Natural killer cell (primary cell): Measurements from ENCODE around the gene MRPS9. TPM values are rescaled to one million over a fixed set of nuclear protein-coding genes. Genes with fewer than 3 reads are reported as not detected.

Experiments
- ATAC-seq, 3 donors: fragments of 150-1000 bp in 2 of 3; fragments of 200-7000 bp in 1 of 3; cut with Tn5 transposase; 1 replicate in 1 of 3; 2 replicates in 2 of 3; pipeline ENCODE4 v1.10.0; 2021; ENCODE audit warnings: mild to moderate bottlenecking in 2 of 3, moderate library complexity in 2 of 3
- DNase-seq, 2 donors: peaks; one replicate each; pipeline versions ENCODE4 v3.0.0 to v3.0.0-alpha.2; 2013 to 2021; ENCODE audit warnings: mixed read lengths in 1 of 2
- H3K27ac ChIP-seq: one replicate; pipeline ENCODE4 v1.5.1; 2013; ENCODE audit warnings: mild to moderate bottlenecking, low read length
- H3K27me3 ChIP-seq: one replicate; pipeline ENCODE4 v1.6.1; 2013; ENCODE audit warnings: low read length; ENCODE audit not compliant: control insufficient read depth, insufficient read depth
- H3K36me3 ChIP-seq: one replicate; pipeline ENCODE4 v1.6.1; 2013; ENCODE audit warnings: low read length; ENCODE audit not compliant: control insufficient read depth, insufficient read depth
- H3K4me1 ChIP-seq: one replicate; pipeline ENCODE4 v1.6.1; 2013; ENCODE audit warnings: low read length; ENCODE audit not compliant: control insufficient read depth, insufficient read depth
- H3K4me3 ChIP-seq: one replicate; pipeline ENCODE4 v1.5.1; 2013; ENCODE audit warnings: low read length
- H3K9me3 ChIP-seq: one replicate; pipeline ENCODE4 v1.6.1; 2013; ENCODE audit warnings: low read length; ENCODE audit not compliant: control insufficient read depth, insufficient read depth
- H3K27ac Mint-ChIP-seq, 2 donors: one replicate each; pipeline ENCODE4 v1.8.0; 2022; ENCODE audit warnings: mild to moderate bottlenecking in 2 of 2, mixed read lengths in 2 of 2, moderate library complexity in 1 of 2
- H3K27me3 Mint-ChIP-seq, 2 donors: one replicate each; pipeline ENCODE4 v1.8.0; 2022; ENCODE audit warnings: low read depth in 2 of 2, mixed read lengths in 2 of 2
- H3K36me3 Mint-ChIP-seq: one replicate; pipeline ENCODE4 v1.8.0; 2022; ENCODE audit warnings: mixed read lengths
- H3K4me1 Mint-ChIP-seq, 2 donors: one replicate each; pipeline ENCODE4 v1.8.0; 2022; ENCODE audit warnings: mixed read lengths in 2 of 2
- H3K4me3 Mint-ChIP-seq: one replicate; pipeline ENCODE4 v1.8.0; 2022; ENCODE audit warnings: mild to moderate bottlenecking, moderate library complexity, mixed read lengths
- H3K9me3 Mint-ChIP-seq, 2 donors: one replicate each; pipeline ENCODE4 v1.8.0; 2022; ENCODE audit warnings: mixed read lengths in 2 of 2
- WGBS: methylation state at CpG from one replicate; pipeline ENCODE4 v1.1.7; 2013; ENCODE audit warnings: missing lambda C conversion rate; ENCODE audit not compliant: insufficient coverage; 5-methylcytosine and 5-hydroxymethylcytosine counted together
- intact Hi-C: fragments of 100-400 bp; cut with micrococcal nuclease; formaldehyde crosslinking; loops from one replicate; pipeline ENCODE4 v1.14.2; 2022
- total RNA-seq, 4 donors: library from RNA; stranded (reverse); fragments of 120-200 nt in 1 of 4; gene quantifications; one replicate each; pipeline versions ENCODE4 v1.2.3 to v1.2.4, GENCODE V29; 2013 to 2022
- TF ChIP-seq, protein P1 (sequence below): fragments of 200-600 bp; IDR thresholded peaks from one replicate; pipeline ENCODE4 v1.8.0; 2022; ENCODE audit warnings: antibody characterized with exemption

MRPS9 gene
- total RNA-seq, 3 donors from 2014 or later (not counting 1 experiment from before 2014, with no cell fraction given), result 17.5 to 25.0 (median 19.2) TPM

DNA sequence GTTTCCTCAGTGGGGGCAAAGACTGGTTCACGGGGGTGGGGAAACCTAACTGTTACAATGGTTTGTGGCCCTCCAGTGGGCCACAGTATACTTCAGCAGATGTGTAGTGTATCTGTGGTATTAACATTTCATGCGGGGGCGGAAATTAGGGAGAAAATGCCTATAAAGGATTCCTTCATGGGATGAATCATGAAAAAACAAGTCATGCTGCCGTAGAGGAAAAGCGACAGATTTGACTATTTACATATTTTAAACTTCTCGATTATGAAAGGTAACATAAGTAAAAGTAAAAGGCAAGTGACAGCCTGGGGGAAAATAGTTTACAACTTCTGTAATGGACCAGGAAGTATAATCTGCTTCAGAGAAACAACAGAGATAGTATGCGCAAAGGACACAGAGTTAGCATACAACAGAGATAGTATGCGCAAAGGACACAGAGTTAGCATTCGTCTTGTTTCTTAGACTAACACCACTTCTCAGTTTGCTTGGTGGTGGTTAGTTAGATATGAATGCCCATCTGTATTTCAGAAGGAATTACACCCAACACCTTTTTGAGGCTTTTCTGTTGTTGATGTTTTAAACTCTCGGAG lies 41.1 kb downstream of the MRPS9 start:
- H3K36me3 Mint-ChIP-seq, result no peaks in the 10 kb centered on the region
- H3K4me1 Mint-ChIP-seq, result peaks cover 17 to 25% of the 10 kb centered on the region in 2 donors
- Histone ChIP-seq H3K4me3 (no peak overlapping the region), H3K27ac (no peak overlapping the region), H3K9me3 (no peaks in the 10 kb centered on the region), H3K4me1 (peaks cover 10% of the 10 kb centered on the region), H3K36me3 (peaks cover 5% of the 10 kb centered on the region), H3K27me3 (no peaks in the 10 kb centered on the region)
- TF ChIP-seq, protein P1, sequence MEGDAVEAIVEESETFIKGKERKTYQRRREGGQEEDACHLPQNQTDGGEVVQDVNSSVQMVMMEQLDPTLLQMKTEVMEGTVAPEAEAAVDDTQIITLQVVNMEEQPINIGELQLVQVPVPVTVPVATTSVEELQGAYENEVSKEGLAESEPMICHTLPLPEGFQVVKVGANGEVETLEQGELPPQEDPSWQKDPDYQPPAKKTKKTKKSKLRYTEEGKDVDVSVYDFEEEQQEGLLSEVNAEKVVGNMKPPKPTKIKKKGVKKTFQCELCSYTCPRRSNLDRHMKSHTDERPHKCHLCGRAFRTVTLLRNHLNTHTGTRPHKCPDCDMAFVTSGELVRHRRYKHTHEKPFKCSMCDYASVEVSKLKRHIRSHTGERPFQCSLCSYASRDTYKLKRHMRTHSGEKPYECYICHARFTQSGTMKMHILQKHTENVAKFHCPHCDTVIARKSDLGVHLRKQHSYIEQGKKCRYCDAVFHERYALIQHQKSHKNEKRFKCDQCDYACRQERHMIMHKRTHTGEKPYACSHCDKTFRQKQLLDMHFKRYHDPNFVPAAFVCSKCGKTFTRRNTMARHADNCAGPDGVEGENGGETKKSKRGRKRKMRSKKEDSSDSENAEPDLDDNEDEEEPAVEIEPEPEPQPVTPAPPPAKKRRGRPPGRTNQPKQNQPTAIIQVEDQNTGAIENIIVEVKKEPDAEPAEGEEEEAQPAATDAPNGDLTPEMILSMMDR, result no peak
- no peak overlapping the region for H3K27ac Mint-ChIP-seq
- ATAC-seq (no peak), DNase-seq (no peak)
- H3K4me3 Mint-ChIP-seq, result no peak overlapping the region
- no peaks in the 10 kb centered on the region for H3K9me3 Mint-ChIP-seq
- H3K27me3 Mint-ChIP-seq, result no peaks in the 10 kb centered on the region
- 97% methylated on average over 8 of the region's 10 CpGs for WGBS
- intact Hi-C loops, result loop anchor here (10.0 kb wide), 1 partner anchor 224 kb away; the partner anchor contains the start of gene POU3F3

DNA sequence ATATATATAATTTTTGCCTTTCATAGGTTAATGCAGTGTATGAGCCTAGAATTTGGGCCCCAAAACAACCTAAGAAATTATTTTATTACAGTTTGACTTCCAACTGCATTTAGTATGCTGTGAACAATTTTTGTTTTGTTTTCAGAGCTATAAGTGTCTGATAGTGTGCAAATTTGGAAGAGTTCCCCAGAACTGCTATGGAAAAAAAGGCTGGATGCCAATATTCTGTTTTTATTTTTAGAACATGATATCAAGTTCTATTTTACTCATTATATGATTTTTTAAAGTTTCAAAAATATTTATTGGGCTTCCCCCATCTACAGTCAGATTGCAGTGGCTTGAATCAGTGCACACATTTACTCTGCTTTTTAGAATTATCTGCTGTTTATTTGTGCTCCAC lies 42.6 kb downstream of the MRPS9 start:
- Histone ChIP-seq H3K36me3 (peaks cover 5% of the 10 kb centered on the region), H3K4me3 (no peak overlapping the region), H3K27ac (no peak overlapping the region), H3K27me3 (no peaks in the 10 kb centered on the region), H3K4me1 (no peaks in the 10 kb centered on the region), H3K9me3 (no peaks in the 10 kb centered on the region)
- intact Hi-C loops, result no loop called here
- Mint-ChIP-seq H3K9me3 (no peaks in the 10 kb centered on the region), H3K4me1 (peaks cover 2 to 10% of the 10 kb centered on the region in 2 donors), H3K27ac (no peak overlapping the region), H3K36me3 (no peaks in the 10 kb centered on the region), H3K4me3 (no peak overlapping the region), H3K27me3 (no peaks in the 10 kb centered on the region)
- TF ChIP-seq, protein P1, result no peak
- DNase-seq (no peak), ATAC-seq (no peak)

DNA sequence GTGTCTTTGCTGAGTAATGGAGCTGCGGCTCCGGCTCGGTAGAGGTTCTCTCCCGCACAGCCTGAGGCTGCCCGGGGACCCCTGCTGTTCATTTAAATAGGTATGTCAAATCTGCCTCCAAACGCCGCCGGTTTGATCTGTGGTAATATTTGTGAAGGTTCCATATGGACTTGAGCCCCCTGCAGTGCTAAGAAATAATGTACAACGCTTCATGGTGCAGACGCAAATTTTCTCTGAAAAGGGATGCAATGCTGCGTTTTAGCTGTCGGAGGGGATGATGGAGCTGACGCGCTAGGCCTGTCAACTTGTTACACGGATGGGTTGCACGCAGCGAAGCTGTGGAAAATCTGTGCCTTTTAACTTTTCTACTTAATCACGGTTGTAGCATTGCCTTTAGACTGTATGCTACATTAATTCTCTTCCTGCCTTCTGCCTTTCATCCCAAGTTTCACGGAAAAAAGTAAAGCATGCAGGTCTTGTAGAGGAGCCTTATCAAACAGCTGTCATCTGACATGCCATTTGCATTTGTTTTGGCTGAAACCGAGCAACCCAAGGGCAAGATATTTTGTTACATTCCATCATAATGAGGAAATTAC lies 43.2 kb downstream of the MRPS9 start:
- Histone ChIP-seq H3K9me3 (no peaks in the 10 kb centered on the region), H3K27ac (no peak overlapping the region), H3K4me3 (no peak overlapping the region), H3K27me3 (no peaks in the 10 kb centered on the region), H3K36me3 (peaks cover 5% of the 10 kb centered on the region), H3K4me1 (no peaks in the 10 kb centered on the region)
- WGBS, result 94% methylated on average over 20 of the region's 20 CpGs
- DNase-seq (no peak), ATAC-seq (no peak)
- Mint-ChIP-seq H3K27me3 (no peaks in the 10 kb centered on the region), H3K9me3 (no peaks in the 10 kb centered on the region), H3K4me3 (no peak overlapping the region), H3K4me1 (peaks cover 0 to 8% of the 10 kb centered on the region in 2 donors), H3K36me3 (no peaks in the 10 kb centered on the region), H3K27ac (no peak overlapping the region)
- TF ChIP-seq, protein P1, result no peak
- intact Hi-C loops, result no loop called here

DNA sequence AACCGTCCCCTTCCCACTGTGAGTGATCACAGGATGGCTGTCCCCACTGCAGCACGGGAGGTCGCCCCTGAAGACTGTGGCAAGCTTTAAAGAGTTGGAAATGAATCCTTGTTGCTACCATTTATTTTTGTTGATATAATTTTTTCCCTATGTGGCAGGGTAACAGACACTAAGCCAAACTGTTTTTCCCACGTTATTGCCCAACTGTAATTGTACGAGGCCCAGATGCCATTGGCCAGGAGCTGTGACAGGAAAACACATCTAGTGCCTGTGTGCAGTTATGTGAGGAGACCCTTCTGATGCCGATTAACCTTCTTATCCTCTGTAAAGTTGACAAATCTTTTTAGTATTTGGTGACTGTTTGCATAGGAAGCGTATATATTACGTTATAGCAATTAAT lies 44.2 kb downstream of the MRPS9 start:
- H3K36me3 Mint-ChIP-seq, result no peaks in the 10 kb centered on the region
- H3K4me3 ChIP-seq, result no peak overlapping the region
- DNase-seq (no peak), ATAC-seq (no peak)
- H3K4me1 Mint-ChIP-seq, result peaks cover 7 to 12% of the 10 kb centered on the region in 2 donors
- no peaks in the 10 kb centered on the region for H3K9me3 ChIP-seq
- no peak overlapping the region for H3K27ac ChIP-seq
- intact Hi-C loops, result no loop called here
- H3K27ac Mint-ChIP-seq, result no peak overlapping the region
- H3K4me1 ChIP-seq, result no peaks in the 10 kb centered on the region
- no peaks in the 10 kb centered on the region for H3K27me3 Mint-ChIP-seq
- 93% methylated on average over 8 of the region's 8 CpGs for WGBS
- no peaks in the 10 kb centered on the region for H3K27me3 ChIP-seq
- no peak overlapping the region for H3K4me3 Mint-ChIP-seq
- TF ChIP-seq, protein P1, result no peak
- H3K36me3 ChIP-seq, result peaks cover 5% of the 10 kb centered on the region
- no peaks in the 10 kb centered on the region for H3K9me3 Mint-ChIP-seq
